Measurements from ENCODE around the gene PCDHGA6.
"Not testable (repeated sequence)": the region's sequence is repeated elsewhere in the genome, so short reads cannot be mapped to it uniquely, and the experiment has no call there.

Gene PCDHGA6

DNA sequence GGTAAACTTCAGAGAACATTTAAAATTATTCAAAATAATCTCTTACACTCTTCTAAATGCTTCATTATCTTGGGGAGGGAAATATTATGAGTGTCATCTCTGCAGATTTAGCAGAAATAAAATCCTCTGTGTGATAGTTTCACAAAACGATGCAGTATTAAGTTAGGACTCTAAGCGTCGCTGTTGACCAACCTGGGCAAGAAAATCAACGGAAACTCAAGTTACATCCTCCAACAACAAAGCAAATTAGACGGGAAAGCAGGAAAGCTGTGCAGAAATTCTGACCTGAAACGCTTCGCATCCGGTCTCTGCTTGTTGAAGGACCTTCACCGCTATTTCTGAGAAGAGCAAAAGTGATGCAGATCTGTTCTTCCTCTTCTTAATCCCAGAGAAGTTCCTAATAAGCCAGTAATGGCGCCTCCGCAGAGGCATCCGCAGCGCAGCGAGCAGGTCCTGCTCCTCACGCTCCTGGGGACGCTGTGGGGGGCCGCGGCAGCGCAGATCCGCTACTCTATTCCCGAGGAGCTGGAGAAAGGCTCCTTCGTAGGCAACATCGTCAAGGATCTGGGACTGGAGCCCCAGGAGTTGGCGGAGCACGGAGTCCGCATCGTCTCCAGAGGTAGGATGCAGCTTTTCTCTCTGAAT is at the start of gene PCDHGA6:
Gene PCDHGA6 (plus strand): TSS at position 219 of the 645 bp plus-strand sequence. CDS start 193 bp downstream, at position 412.
- DNase-seq, result no peak

DNA sequence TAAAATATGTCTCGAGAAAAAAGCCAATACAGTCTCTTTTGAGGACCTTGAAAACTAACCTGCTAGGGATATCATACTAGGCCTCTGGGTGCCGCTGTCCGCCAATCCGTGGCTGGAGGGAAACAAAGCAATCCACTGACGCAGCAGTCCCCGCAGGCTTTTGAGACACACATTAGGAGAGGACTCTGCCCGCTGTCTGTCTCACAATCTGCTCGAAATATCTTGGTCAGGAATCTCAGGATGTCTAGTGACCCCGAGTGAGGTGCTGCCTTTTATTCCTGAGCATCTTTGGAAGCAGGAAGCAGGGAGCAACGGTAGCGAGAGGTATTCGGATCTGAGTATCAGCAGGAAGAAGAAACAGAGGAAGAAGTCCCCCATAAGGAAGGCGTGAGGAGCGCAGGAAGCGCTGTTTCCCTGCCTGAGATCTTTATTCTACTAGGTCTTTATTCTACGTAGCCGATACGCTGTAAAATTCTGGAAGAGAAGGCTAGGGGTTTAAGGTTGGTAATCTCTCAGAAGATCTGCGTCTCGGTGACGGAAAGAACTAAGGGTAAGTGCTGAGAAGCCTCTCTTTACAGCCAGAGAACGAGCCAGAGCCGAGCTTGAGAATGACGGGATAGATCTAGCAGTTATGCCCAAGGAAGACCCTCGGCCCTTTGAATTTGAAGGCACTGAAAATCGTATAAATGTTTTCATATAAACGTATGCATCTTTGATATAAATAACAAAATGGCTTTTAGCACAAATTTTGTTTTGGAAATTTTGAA is 47.4 kb upstream of the PCDHGA6 start:
- DNase-seq, result peak in 49 of 56 donors; percentile 4 to 78 (median 37)

DNA sequence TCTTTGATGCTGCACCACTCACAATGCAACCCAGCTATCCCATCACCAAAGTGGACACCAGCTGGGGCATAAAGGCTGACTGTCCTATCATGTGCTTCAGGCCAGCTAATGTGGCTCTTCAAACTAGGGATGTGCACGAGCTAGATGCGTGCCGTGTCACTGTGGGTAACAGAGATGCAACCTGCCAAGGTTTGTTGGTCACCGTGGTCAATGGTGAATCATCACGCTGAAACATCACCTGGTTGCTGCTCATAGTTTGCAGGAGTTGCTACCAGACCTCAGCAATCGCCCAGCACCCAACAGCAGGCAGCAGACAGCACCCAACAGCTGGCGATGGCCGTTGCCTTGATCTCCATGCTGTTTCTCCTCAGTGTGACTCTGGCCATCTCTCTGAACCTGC is 45.5 kb upstream of the PCDHGA6 start:
- no peak for DNase-seq

DNA sequence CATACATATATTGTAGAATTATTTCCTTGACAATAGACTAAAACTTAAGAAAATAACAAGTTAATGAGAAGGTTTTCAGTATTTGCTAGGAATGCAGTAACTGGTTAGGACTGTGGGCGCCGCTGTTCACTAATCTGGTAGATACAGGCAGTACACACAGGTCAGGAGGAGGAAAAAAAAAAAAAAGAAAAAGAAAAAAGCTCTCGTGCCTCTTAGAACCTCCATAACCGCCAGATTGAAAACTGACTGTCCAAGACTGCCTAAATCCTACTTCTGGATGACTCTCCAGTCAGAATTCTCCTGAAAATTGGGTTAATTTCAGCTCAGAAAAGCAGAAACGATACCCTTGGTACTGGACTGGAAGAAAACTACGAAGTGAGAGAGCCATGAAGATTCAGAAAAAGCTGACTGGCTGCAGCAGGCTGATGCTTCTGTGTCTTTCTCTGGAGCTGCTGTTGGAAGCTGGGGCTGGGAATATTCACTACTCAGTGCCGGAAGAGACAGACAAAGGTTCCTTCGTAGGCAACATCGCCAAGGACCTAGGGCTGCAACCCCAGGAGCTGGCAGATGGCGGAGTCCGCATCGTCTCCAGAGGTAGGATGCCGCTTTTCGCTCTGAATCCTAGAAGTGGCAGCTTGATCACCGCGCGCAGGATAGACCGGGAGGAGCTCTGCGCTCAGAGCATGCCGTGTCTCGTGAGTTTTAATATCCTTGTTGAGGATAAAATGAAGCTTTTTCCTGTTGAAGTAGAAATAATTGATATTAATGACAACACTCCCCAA is 43.2 kb upstream of the PCDHGA6 start, which contains the start of gene PCDHGA1:
Gene PCDHGA1 (plus strand): TSS at position 216 of the 782 bp plus-strand sequence.
- no peak for DNase-seq

DNA sequence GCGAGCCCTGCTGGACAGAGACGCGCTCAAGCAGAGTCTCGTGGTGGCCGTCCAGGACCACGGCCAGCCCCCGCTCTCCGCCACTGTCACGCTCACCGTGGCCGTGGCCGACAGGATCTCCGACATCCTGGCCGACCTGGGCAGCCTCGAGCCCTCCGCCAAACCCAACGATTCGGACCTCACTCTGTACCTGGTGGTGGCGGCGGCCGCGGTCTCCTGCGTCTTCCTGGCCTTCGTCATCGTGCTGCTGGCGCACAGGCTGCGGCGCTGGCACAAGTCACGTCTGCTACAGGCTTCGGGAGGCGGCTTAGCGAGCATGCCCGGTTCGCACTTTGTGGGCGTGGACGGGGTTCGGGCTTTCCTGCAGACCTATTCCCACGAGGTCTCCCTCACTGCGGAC is 41.1 kb upstream of the PCDHGA6 start:
- DNase-seq, result not testable (repeated sequence)

DNA sequence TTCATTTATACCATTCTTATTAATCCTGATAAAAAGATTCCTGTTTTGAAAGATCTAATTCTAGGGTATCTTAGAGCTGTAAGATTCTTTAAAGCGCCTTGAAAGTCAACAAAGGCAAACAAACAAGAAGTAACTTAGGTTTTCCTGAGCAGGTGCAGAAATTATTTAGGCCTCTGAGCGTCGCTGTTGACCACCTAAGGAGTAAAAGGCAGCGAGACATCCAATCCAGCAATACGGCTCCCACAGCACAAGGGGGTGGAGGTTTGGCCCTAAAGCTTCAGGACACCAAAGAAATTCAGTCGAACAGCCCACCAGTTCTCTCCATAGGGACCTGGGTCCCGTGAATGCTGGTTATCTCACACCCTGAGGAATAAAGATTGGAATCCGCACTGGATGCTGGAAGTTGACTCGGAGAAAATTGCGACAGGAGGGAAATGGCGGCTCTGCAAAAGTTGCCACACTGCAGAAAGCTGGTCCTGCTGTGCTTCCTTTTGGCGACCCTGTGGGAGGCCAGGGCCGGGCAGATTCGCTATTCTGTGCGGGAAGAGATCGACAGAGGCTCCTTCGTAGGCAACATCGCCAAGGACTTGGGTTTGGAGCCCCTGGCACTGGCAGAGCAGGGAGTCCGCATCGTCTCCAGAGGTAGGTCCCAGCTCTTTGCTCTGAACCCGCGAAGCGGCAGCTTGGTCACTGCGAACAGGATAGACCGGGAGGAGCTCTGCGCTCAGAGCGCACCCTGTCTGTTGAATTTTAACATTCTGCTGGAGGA is 35.0 kb upstream of the PCDHGA6 start, which contains the start of gene PCDHGA2:
Gene PCDHGA2 (plus strand): TSS at position 223 of the 769 bp plus-strand sequence.
- no peak for DNase-seq

DNA sequence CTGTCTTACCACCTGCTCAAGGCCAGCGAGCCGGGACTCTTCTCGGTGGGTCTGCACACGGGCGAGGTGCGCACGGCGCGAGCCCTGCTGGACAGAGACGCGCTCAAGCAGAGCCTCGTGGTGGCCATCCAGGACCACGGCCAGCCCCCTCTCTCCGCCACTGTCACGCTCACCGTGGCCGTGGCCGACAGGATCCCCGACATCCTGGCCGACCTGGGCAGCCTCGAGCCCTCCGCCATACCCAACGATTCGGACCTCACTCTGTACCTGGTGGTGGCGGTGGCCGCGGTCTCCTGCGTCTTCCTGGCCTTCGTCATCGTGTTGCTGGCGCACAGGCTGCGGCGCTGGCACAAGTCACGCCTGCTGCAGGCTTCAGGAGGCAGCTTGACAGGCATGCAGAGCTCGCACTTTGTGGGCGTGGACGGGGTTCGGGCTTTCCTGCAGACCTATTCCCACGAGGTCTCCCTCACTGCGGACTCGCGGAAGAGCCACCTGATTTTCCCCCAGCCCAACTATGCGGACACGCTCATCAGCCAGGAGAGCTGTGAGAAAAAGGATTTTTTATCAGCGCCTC is 32.8 kb upstream of the PCDHGA6 start:
- not testable (repeated sequence) for DNase-seq

DNA sequence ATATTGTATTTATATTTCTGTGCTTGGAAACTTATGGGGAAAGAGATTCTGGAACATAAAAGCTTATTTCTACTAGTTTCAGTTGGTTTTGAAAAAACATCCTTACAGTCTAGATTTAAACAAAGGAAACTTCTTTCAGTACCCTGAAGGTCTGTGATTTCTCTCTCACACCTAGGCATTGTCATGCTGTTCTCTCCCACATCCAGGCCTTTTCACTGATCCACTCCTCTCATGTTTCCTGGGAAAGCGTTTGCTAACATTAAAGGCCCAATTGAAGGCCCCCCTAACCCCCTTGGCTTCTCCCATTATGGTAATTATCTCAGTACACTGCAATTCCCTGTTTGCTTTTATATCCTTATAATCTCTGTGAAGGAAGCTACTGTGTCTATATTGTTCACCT is 30.9 kb upstream of the PCDHGA6 start:
- DNase-seq, result no peak

DNA sequence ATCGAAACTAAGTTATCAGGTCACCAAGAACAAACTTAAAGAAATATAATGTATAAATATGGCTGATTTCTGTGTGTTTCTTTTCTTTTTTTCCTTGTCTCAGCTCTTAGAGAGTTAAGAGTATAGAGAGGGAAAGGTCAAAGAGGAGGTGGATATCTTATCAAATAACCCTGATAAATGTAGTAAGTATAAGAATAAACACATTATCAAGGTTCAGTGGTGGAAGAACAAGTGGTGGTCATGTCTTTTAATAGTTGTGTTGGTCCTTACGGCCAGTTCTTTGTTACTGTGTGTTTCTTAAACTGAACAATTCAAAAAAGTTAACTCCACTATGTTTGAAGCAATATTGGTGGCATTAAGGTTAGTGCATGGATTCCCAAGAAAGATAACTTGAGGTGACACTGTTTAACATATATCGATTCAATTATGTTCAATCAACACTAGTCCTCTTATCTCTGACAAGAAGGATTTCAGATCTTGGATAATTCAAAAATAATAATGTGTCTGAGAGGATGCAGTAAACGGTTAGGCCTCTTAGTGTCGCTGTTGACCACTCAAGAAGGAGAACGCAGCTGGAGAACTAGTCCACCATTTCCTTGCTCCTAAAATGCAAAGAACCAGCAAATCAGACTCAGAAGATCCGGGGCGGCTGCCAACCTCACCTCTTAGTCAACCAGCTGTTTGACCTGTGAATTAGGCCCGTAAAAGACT is 30.3 kb upstream of the PCDHGA6 start, which contains the start of gene PCDHGA3:
Gene PCDHGA3 (plus strand): TSS at position 588 of the 711 bp plus-strand sequence. CDS start 205 bp downstream, outside the sequence.
- DNase-seq, result no peak

DNA sequence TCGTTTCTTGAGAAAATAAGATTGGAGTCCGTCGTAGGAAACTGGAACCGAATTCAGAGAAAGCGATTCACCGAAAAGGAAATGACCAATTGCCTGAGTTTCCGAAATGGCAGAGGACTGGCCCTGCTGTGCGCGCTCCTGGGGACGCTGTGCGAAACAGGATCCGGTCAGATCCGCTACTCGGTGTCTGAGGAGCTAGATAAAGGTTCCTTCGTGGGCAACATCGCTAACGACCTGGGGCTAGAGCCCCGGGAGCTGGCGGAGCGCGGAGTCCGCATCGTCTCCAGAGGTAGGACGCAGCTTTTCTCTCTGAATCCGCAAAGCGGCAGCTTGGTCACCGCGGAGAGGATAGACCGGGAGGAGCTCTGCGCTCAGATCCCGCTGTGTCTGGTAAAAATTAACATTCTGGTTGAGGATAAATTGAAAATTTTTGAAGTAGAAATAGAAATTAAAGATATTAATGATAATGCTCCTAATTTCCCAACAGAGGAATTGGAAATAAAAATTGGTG is 29.7 kb upstream of the PCDHGA6 start:
- DNase-seq, result no peak

DNA sequence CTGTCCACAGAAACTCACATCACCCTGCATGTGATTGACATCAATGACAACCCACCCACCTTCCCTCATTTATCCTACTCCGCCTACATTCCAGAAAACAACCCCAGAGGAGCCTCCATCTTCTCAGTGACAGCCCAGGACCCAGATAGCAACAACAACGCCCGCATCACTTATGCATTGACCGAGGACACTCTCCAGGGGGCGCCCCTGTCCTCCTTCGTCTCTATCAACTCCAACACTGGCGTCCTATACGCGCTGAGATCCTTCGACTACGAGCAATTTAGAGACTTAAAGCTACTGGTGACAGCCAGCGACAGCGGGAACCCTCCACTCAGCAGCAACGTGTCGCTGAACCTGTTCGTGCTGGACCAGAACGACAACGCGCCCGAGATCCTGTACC is 28.4 kb upstream of the PCDHGA6 start:
- no peak for DNase-seq

DNA sequence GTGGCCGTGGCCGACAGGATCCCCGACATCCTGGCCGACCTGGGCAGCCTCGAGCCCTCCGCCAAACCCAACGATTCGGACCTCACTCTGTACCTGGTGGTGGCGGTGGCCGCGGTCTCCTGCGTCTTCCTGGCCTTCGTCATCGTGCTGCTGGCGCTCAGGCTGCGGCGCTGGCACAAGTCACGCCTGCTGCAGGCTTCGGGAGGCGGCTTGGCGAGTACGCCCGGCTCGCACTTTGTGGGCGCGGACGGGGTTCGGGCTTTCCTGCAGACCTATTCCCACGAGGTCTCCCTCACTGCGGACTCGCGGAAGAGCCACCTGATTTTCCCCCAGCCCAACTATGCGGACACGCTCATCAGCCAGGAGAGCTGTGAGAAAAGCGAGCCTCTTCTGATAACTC is 27.7 kb upstream of the PCDHGA6 start:
- not testable (repeated sequence) for DNase-seq

DNA sequence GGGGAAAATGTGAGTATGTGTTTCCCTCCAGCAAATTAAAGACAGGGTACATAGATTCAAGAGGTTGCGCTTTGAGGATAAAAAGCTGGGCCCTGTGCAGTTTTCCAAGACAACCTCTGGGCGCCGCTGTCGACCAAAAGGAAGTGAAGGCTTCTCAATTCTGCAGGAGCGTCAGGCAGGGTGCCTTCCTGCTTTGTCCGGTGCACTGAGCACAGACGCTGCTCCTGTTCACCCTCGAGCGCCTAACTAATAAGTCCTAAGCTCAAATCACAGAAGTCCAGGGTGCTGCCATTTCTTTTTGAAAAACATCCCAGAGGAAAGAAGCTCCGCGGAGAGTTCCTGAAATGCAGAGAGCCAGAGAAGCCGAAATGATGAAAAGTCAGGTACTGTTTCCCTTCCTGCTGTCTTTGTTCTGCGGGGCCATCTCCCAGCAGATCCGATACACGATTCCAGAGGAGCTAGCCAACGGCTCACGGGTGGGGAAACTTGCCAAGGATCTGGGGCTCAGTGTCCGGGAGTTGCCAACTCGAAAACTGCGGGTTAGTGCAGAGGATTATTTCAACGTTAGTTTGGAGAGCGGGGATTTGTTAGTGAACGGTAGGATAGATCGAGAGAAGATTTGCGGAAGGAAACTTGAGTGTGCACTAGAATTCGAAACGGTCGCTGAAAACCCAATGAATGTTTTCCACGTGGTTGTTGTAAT is 23.6 kb upstream of the PCDHGA6 start, which contains the start of gene PCDHGB1:
Gene PCDHGB1 (plus strand): TSS at position 183 of the 703 bp plus-strand sequence. CDS start 162 bp downstream, at position 345.
- DNase-seq, result peak in 4 of 56 donors; percentile 2 to 17 (median 12)

DNA sequence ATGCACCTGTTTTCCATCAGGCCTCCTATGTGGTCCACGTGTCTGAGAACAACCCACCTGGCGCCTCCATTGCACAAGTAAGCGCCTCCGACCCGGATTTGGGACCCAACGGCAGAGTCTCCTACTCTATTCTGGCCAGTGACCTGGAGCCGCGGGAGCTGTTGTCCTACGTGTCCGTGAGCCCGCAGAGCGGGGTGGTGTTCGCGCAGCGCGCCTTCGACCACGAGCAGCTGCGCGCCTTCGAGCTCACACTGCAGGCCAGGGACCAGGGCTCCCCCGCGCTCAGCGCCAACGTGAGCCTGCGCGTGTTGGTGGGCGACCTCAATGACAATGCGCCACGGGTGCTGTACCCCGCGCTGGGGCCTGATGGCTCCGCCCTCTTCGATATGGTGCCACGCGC is 22.1 kb upstream of the PCDHGA6 start:
- DNase-seq, result no peak

DNA sequence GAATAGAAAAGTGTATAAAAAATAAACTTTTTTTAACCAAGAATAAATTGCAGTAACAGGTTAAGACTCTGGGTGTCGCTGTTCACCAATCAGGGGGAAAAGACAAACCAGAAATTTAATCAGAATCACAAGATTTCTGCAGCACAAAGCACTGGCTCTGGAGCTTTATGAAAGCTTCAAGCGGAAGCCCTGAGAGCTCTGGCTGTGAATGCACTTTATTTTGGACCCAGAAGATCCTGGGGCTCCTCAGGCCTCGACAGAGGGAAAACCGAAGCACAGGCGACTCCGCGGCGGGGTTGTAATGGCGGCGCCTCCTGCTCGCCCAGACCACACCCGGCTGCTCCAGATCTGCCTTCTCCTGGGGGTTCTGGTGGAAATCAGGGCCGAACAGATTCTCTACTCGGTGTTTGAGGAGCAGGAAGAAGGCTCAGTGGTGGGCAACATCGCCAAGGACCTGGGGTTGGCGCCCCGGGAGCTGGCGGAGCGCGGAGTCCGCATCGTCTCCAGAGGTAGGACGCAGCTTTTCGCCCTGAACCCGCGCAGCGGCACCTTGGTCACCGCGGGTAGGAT is 18.7 kb upstream of the PCDHGA6 start, which contains the start of gene PCDHGA4:
Gene PCDHGA4 (plus strand): TSS at position 122 of the 570 bp plus-strand sequence. CDS start 87 bp downstream, at position 209.
- no peak for DNase-seq

DNA sequence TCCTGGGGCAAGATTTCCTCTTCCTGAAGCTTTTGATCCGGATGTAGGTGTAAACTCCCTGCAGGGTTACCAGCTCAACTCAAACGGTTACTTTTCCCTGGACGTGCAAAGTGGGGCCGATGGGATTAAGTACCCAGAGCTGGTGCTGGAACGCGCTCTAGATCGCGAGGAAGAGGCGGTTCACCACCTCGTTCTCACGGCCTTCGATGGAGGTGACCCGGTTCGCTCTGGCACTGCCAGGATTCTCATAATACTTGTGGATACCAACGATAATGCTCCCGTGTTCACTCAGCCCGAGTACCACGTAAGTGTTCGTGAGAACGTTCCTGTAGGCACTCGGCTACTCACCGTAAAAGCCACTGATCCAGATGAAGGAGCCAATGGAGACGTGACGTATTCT is 18.1 kb upstream of the PCDHGA6 start:
- no peak for DNase-seq

DNA sequence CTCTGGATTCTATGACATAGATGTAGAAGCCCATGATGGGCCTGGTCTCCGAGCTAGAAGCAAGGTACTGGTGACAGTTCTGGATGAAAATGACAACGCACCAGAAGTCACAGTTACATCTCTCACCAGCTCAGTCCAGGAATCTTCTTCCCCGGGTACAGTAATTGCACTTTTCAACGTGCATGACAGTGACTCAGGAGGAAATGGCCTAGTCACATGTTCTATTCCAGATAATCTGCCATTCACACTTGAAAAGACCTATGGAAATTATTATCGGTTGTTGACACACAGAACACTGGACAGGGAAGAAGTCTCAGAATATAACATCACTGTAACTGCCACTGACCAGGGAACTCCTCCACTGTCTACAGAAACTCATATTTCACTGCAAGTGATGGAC is 17.6 kb upstream of the PCDHGA6 start:
- DNase-seq, result no peak

DNA sequence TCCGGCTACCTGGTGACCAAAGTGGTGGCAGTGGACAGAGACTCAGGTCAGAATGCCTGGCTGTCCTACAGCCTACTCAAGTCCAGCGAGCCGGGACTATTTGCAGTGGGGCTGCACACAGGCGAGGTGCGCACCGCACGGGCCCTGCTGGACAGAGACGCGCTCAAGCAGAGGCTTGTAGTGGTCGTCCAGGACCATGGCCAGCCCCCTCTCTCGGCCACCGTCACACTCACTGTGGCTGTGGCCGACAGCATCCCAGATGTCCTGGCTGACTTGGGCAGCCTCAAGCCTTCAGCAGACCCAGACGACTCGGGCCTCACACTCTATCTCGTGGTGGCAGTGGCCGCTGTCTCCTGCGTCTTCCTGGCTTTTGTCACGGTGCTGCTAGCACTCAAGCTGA is 16.7 kb upstream of the PCDHGA6 start:
- DNase-seq, result no peak
